SK-N-SH (cell line): ENCODE results near the gene MAGI2. TPM values are rescaled to one million over a fixed set of nuclear protein-coding genes. Genes with fewer than 3 reads are reported as not detected.

ENCODE experiments used
- CTCF ChIA-PET: fragments of 300-600, 350-600 bp; formaldehyde crosslinking; extraction: SDS; loops from one replicate; lab custom pipeline; 2021; lab: Yijun Ruan, JAX
- POLR2A ChIA-PET: fragments of 350-600 bp; sonication (Branson Sonifier 250); formaldehyde crosslinking; extraction: SDS; loops from one replicate; lab custom pipeline; 2020; ENCODE audit warnings: antibody characterized with exemption, inconsistent platforms; lab: Yijun Ruan, JAX
- DNase-seq: peaks from one replicate; pipeline ENCODE4 v3.0.0; 2012
- H2AFZ ChIP-seq: fragments of 200-600 bp; sonication (generic); 2 replicates; pipeline ENCODE4 v1.8.1; 2016; ENCODE audit warnings: antibody characterized with exemption, mild to moderate bottlenecking, low read depth
- H3F3A ChIP-seq: fragments of 200-600 bp; sonication (generic); replicated peaks from 2 replicates; pipeline ENCODE3; 2016; ENCODE audit warnings: antibody characterized with exemption, mild to moderate bottlenecking; ENCODE audit not compliant: insufficient read depth
- H3K27ac ChIP-seq, 2 experiments: fragments of 200-500 bp in 1 of 2; fragments of 200-600 bp in 1 of 2; sonication (Bioruptor generic) in 1 of 2; sonication (generic), shearing (Covaris generic) in 1 of 2; 2 replicates each; pipeline versions ENCODE4 v1.5.1 to v1.6.1; 2014 to 2016; ENCODE audit warnings: low read depth in 2 of 2, inconsistent platforms in 1 of 2, low read length in 1 of 2, mild to moderate bottlenecking in 1 of 2, mixed read lengths in 1 of 2
- H3K27me3 ChIP-seq: fragments of 200-600 bp; sonication (generic), shearing (Covaris generic); 2 replicates; pipeline ENCODE4 v1.6.1; 2016; ENCODE audit warnings: mixed run types; ENCODE audit not compliant: insufficient read depth
- H3K36me3 ChIP-seq, 2 experiments: fragments of 200-500 bp in 1 of 2; fragments of 200-600 bp in 1 of 2; sonication (Bioruptor generic) in 1 of 2; sonication (generic) in 1 of 2; replicated peaks in 1 of 2; 2 replicates each; pipeline versions ENCODE3 to v1.5.1; 2014 to 2016; ENCODE audit warnings: low read length in 1 of 2, mild to moderate bottlenecking in 1 of 2; ENCODE audit not compliant: insufficient read depth in 2 of 2, control insufficient read depth in 1 of 2
- H3K4me1 ChIP-seq, 2 experiments: fragments of 200-500 bp in 1 of 2; fragments of 200-600 bp in 1 of 2; sonication (Bioruptor generic) in 1 of 2; sonication (generic), shearing (Covaris generic) in 1 of 2; 2 replicates each; pipeline versions ENCODE4 v1.5.1 to v1.6.1; 2014 to 2016; ENCODE audit warnings: low read depth in 1 of 2, low read length in 1 of 2, mixed run types in 1 of 2; ENCODE audit not compliant: insufficient read depth in 2 of 2, control insufficient read depth in 1 of 2
- H3K4me2 ChIP-seq: fragments of 200-600 bp; sonication (generic), shearing (Covaris generic); 2 replicates; pipeline ENCODE4 v1.6.1; 2017; ENCODE audit warnings: mixed run types
- H3K4me3 ChIP-seq, 2 experiments: fragments of 200-500 bp in 1 of 2; fragments of 200-600 bp in 1 of 2; sonication (Bioruptor generic) in 1 of 2; sonication (generic), shearing (Covaris generic) in 1 of 2; 2 replicates each; pipeline versions ENCODE4 v1.5.1 to v1.8.1; 2014 to 2016; ENCODE audit warnings: low read depth in 2 of 2, inconsistent platforms in 1 of 2, low read length in 1 of 2, mild to moderate bottlenecking in 1 of 2, mixed read lengths in 1 of 2, moderate library complexity in 1 of 2
- H3K79me2 ChIP-seq: fragments of 200-600 bp; sonication (generic); 2 replicates; pipeline ENCODE4 v1.8.1; 2017; ENCODE audit warnings: mild to moderate bottlenecking; ENCODE audit not compliant: insufficient read depth
- H3K9ac ChIP-seq: fragments of 200-600 bp; sonication (generic); 2 replicates; pipeline ENCODE4 v1.6.1; 2017; ENCODE audit warnings: mixed run types
- H3K9me2 ChIP-seq: fragments of 200-600 bp; sonication (generic); 2 replicates; pipeline ENCODE4 v1.6.1; 2017; ENCODE audit warnings: mixed run types
- H3K9me3 ChIP-seq: fragments of 200-600 bp; sonication (generic); 2 replicates; pipeline ENCODE4 v1.6.1; 2017; ENCODE audit warnings: mixed run types, mild to moderate bottlenecking, moderate library complexity
- H4K20me1 ChIP-seq: fragments of 200-600 bp; sonication (generic); 2 replicates; pipeline ENCODE4 v1.6.1; 2017; ENCODE audit warnings: mild to moderate bottlenecking, mixed run types; ENCODE audit not compliant: insufficient read depth
- CHD2 ChIP-seq: fragments of 150-350 bp; IDR thresholded peaks from 2 replicates; pipeline ENCODE4 v1.6.1; 2018; ENCODE audit warnings: low read length; ENCODE audit not compliant: partially characterized antibody
- EP300 ChIP-seq, 2 experiments: IDR thresholded peaks; 2 replicates each; pipeline versions ENCODE4 v1.4.0 to v1.6.1; 2012; ENCODE audit warnings: borderline replicate concordance in 1 of 2, low read depth in 1 of 2, low read length in 1 of 2
- IRF3 ChIP-seq: fragments of 150-350 bp; IDR thresholded peaks from 2 replicates; pipeline ENCODE4 v1.6.1; 2016; ENCODE audit warnings: mild to moderate bottlenecking, low read depth, low read length
- MEF2A ChIP-seq: IDR thresholded peaks from 2 replicates; pipeline ENCODE4 v1.4.0; 2012; ENCODE audit warnings: low read depth, borderline replicate concordance
- NFIC ChIP-seq: IDR thresholded peaks from 2 replicates; pipeline ENCODE4 v1.4.0; 2012; ENCODE audit warnings: borderline replicate concordance
- PBX3 ChIP-seq: IDR thresholded peaks from 2 replicates; pipeline ENCODE4; 2012
- RAD21 ChIP-seq: IDR thresholded peaks from 2 replicates; pipeline ENCODE4 v1.6.1; 2012; ENCODE audit warnings: mild to moderate bottlenecking, low read length
- RCOR1 ChIP-seq: fragments of 150-350 bp; IDR thresholded peaks from 2 replicates; pipeline ENCODE4 v1.6.1; 2017; ENCODE audit warnings: antibody characterized with exemption, low read length
- RFX5 ChIP-seq: IDR thresholded peaks from 2 replicates; pipeline ENCODE4 v1.6.1; 2012; ENCODE audit warnings: mild to moderate bottlenecking, improper control_type of control experiment, low read length
- TAF1 ChIP-seq: IDR thresholded peaks from 2 replicates; pipeline ENCODE4 v1.6.1; 2012; ENCODE audit warnings: low read depth, mild to moderate bottlenecking, low read length, moderate library complexity, borderline replicate concordance
- TEAD4 ChIP-seq: IDR thresholded peaks from 2 replicates; pipeline ENCODE4 v1.4.0; 2012; ENCODE audit warnings: mild to moderate bottlenecking, borderline replicate concordance; ENCODE audit not compliant: insufficient read depth
- WGBS: methylation state at CpG from one replicate; pipeline ENCODE4 v1.1.6; 2017; ENCODE audit warnings: low lambda C conversion rate; 5-methylcytosine and 5-hydroxymethylcytosine counted together
- polyA plus RNA-seq, 3 experiments: library from polyadenylated mRNA; depleted of rRNA; stranded (reverse); fragments of >200 nt; gene quantifications; 2 replicates each; pipeline ENCODE4 v1.2.3, GENCODE V29; 2012

MAGI2 gene
- polyA plus RNA-seq, 1 of the 3 experiments (the other 2 are of a cell fraction) = 1.1 TPM

GRCh38 chr7:78712111-78712510, 741.4 kb downstream of the MAGI2 start:
- Histone ChIP-seq H3F3A (no peaks in the 10 kb centered on the region), H3K36me3 (no peaks in the 10 kb centered on the region), H4K20me1 (no peaks in the 10 kb centered on the region), H3K9me3 (no peaks in the 10 kb centered on the region), H3K27me3 (no peaks in the 10 kb centered on the region), H3K9ac (no peak overlapping the region), H2AFZ (no peak overlapping the region), H3K27ac (no peak overlapping the region), H3K4me2 (no peak overlapping the region), H3K4me3 (no peak overlapping the region), H3K79me2 (no peaks in the 10 kb centered on the region), H3K9me2 (no peaks in the 10 kb centered on the region), H3K4me1 (peaks cover 0 to 4% of the 10 kb centered on the region in 2 experiments; a peak in 2 of 4 replicates)
- 84% methylated on average over 3 of the region's 3 CpGs for WGBS
- TF ChIP-seq MEF2A = no peak
- no peak for TF ChIP-seq NFIC
- no peak for TF ChIP-seq TAF1
- TF ChIP-seq CHD2 = no peak
- TF ChIP-seq RCOR1 = no peak
- no peak for DNase-seq
- POLR2A ChIA-PET = no interaction called here
- CTCF ChIA-PET = interaction anchor here (1.1 to 1.4 kb wide), 2 partner anchors 10 to 46 kb away, joined by 3 read pairs; no protein-coding TSS in a partner anchor

- no peak for TF ChIP-seq EP300 (IDR thresholded peaks at IDR 0.05; ENCODE audit: borderline replicate concordance in 1 of 2, low read depth in 1 of 2, low read length in 1 of 2)
- TF ChIP-seq RAD21 = no peak
- TF ChIP-seq IRF3 = no peak
- TF ChIP-seq CHD2 = no peak
- no peak for TF ChIP-seq RFX5
- no peak for TF ChIP-seq PBX3
- no peak for TF ChIP-seq TEAD4
Observed at GRCh38 chr7:78709658-78710057, 743.8 kb downstream of the MAGI2 start.

More at GRCh38 chr7:78709658-78710057, 743.8 kb downstream of the MAGI2 start:
- H3K9me3 ChIP-seq = no peaks in the 10 kb centered on the region
- no peaks in the 10 kb centered on the region for H3K9me2 ChIP-seq
- H3F3A ChIP-seq = no peaks in the 10 kb centered on the region
- H3K4me3 ChIP-seq = no peak overlapping the region
- DNase-seq = no peak
- H3K27ac ChIP-seq = no peak overlapping the region
- H4K20me1 ChIP-seq = no peaks in the 10 kb centered on the region
- CTCF ChIA-PET = no interaction called here
- POLR2A ChIA-PET = no interaction called here
- no peaks in the 10 kb centered on the region for H3K79me2 ChIP-seq
- H3K36me3 ChIP-seq = no peaks in the 10 kb centered on the region
- no peaks in the 10 kb centered on the region for H3K27me3 ChIP-seq
- H3K4me1 ChIP-seq = peaks cover 0 to 4% of the 10 kb centered on the region in 2 experiments; a peak in 2 of 4 replicates
- WGBS = 96% methylated on average over 1 of the region's 1 CpG
- H3K4me2 ChIP-seq = no peak overlapping the region
- no peak overlapping the region for H2AFZ ChIP-seq
- H3K9ac ChIP-seq = no peak overlapping the region
